GM21390 (cell line): ENCODE data around the gene LRBA.
"Not testable (repeated sequence)": the region's sequence is repeated elsewhere in the genome, so short reads cannot be mapped to it uniquely, and the experiment has no call there.

ENCODE experiments used
- ATAC-seq: cut with Tn5 transposase; IDR thresholded peaks from one replicate; pipeline ENCODE4 v1.9.1; 2021; ENCODE audit not compliant: unreplicated experiment

Gene LRBA

DNA sequence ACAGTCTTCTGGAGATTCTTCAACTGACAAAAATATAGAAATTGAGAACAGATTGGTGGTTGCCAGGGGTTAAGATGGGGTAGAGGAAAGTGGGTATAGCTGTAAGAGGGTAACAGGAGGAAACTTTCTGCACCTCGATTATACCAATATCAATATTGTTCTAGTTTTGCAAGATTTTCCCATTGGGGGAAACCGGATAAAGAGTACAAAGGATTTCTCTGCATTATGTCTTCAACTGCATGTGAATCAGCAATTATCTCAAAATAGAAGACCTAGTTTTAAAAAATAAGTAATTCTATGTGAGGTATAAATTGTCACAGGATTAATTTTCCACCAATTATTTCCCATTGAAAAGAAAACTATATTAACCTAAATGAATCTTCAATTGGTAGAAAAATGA is 65.7 kb downstream of the LRBA start:
- ATAC-seq: no peak

DNA sequence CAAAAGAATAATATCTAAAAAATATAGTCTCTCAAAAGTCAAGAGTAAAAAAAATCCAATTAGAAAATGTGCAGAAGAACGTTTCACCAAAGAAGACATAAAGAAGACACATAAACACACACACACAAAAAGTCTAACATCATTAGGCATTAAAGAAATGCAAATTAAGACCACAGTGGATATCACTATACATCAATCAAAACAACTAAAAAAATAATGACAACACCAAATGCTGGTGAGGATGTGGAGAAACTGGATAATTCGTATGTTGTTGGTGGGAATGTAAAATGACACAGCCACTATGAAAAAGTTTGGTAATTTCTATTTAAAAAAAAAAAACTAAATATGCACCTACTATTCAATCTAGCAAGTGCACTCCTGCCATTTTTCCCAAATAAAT is 66.4 kb downstream of the LRBA start:
- no peak for ATAC-seq

DNA sequence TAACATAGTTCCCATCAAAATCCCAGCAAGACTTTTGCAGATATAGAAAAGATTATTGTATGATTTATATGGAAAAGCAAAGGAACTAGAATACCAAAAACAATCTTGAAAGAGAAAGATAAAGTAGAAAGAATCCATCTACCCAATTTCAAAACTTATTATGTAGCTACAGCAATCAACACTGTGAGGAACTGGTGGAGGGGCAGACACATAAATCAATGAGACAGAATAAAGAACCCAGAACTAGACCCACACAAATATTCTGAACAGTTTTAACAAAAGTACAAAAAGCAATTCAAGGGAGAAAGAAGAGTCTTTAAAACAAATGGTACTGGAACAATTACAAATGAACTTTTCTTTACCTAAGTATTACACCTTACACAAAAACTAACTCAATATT is 67.0 kb downstream of the LRBA start:
- no peak for ATAC-seq

DNA sequence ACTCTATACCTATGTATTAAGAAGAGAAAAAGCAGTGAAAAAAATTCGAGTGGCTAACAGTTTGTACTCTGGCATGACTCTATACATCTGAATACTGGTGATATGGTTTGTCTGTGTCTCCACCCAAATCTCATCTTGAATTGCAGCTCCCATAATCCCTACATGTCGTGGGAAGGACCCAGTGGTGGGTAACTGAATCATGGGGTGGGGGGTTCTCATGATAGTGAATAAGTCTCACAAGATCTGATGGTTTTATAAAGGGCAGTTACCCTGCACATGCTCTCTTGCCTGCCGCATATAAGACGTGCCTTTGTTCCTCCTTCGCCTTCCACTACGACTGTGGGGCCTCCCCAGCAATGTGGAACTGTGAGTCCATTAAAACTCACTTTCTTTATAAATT is 70.4 kb downstream of the LRBA start:
- no peak for ATAC-seq

DNA sequence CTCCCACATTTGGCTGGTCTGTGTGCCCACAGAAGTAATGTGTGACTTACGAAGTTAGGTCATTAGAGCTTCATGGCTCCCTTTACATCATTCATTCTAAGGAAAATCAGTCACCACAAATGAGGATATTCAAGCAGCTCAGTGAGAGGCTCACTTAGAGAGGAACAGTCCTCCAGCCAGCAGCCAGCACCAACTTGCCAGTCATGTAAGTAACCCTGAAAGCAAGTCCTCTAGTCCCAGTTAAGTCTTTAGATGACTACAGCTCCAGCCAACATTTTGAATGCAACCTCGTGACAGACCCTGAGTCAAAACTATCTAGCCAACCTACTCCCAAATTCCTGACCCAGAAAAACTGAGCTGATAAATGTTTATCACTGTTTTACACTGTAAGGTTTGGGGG is 71.3 kb downstream of the LRBA start:
- no peak for ATAC-seq

DNA sequence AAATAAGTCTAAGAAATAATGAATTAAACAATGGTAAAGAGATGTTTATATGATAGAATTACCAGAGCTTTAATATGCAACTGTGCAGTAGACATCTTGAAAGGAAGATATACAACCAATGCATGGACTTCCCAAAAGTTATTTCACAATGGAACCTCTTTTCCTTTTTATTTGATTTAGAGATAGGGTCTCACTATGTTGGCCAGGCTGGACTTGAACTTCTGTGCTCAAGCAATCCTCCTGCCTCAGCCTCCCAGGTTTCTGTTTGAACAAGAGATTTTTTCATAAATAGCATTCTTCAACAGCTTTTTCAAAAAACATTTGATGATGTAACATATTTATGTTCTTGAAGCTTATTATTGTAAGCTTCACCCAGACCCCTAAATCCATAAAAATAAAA is 72.0 kb downstream of the LRBA start:
- no peak for ATAC-seq

DNA sequence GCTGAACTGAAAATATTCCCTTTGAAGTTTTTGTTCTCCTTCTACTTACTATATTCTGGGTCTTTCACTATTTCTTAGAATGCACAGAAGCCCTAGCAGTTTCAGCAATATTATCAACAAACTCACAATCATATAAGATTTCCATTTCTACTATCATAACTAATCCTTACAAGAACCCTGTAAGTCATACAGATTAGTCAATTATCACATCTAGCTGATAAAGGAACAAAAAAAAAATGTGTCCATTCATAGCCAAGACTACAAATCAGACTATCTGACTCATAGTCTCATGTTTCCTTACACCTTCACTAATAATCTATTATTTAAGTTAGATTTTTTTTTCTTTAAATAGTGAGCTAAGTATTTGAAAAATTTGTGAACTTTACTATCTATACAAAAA is 72.5 kb downstream of the LRBA start:
- ATAC-seq: no peak

DNA sequence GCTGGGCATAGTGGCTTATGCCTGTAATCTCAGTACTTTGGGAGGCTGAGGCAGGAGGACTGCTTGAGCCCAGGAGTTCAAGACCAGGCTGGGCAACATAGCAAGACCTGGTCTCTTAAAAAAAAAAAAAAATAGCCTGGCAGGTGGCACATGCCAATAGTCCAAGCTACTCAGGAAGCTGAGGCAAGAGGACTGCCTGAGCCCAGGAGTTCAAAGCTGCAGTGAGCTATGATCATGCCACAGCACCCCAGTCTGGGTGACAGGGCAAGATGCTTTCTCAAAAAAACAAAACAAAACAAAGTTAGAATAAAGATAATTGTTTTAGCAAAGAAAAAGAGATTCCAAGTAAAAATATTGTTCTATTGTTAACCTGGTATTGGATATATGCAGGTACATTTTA is 75.0 kb downstream of the LRBA start:
- ATAC-seq: no peak

DNA sequence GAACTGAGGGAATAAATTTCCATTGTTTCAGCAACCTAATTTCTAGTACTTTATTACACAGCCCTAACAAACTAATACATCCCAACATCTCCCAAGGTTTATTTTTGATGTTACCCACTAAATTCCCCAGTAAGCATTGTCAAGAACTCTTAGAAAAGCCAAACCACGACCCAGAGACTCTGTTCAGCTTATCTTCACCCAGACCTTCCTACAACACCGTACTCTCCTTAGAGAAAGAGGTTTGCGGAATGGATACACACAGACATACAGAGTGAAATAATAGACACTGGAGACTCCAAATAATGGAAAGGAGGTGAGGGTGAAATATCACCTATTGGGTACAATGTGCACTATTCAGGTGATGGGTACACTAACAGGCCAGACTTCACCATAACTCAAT is 75.6 kb downstream of the LRBA start:
- no peak for ATAC-seq

DNA sequence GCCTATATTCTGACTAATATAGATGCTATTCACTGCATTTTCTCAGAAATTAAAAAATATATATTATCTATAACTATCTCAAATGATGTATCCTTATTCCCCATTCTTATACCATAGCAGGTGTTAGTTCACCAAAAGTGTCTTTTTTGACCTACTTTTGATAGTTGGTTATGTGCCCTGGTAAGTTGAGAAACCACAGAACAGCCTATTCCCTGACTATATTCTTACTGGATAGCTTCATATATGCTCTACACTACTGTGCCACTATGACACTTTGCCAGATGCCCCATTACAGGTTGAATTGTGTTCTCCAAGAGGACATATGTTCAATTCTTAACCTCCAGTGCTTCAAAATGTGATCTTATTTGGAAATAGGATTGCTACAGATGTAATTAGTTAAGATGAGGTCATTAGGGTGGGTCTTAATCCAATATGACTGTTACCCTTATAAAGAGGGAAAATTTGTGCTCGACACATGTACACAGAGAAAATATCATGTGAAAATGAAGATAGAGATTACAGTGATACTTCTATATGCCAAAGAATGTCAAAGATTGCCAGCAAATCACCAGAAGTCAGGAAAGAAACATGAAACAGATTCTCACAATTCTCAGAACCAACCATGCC is 76.1 kb downstream of the LRBA start:
- no peak for ATAC-seq

DNA sequence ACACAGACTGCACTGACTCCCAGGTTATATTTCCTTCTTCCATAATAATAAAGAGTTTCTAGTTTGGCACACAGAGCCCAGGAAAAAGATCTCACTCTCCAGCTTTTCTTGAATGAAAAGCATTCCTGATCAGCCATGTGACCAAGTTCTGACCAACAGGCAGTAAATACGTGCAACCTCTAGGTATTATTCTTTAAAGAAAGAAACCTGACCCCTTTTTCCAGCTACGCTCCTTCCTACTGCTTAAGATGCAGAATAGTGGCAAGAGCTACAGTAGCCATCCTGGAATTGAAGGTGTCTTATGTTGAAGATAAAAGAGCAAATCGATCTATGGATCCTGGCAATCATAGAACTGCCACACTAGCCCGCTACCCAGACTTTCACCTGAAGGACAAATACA is 76.7 kb downstream of the LRBA start:
- ATAC-seq: no peak

DNA sequence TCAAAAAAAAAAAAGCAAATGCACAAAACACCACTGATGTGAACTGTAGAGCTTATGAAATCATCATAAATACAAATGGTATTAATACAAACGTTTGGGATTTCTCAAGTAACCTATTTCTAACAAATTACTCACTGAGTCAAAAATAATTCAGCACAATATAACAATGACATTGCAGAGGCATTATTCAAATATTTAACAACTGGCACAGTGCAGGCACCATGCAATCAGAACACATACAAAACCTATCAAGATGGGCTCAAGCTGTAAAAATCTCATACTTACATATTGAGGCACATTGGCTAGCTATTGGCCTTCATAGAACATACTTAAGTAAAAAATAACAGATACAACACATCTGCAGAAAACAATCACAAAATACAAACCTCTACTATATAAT is 81.1 kb downstream of the LRBA start:
- no peak for ATAC-seq

DNA sequence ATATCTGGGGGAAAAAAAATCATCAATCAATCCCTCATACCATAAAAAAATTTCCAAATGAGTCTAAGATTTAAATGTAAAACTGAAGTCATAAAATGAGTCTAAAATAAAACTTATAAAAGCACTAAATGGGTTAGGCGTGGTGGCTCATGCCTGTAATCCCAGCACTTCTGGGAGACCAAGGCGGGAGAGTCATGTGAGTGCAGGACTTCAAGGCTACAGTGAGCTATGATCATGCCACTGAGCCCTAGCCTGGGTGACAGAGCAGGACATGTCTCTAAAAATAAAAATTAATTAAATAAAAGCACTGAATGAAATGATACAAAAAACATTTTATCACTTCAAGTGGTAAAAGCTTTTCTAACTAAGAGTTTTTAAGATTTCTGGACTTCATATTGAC is 83.3 kb downstream of the LRBA start:
- no peak for ATAC-seq

DNA sequence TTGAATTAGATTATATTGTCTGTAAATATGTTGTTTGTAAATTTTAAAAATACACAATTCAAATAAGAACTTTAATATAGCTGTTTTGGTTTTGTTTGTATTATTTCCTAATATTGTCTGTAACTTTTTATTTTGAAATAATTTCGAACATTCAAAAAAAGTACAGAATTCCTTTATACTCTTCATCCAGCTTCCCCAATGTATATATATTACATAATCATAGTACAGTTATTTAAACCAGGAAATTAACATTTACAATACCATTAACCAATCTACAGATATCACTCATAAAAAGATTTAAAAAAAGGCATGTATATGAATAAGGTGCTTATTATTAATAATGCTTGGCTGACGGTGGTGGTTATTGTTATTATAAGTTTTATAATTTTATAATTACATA is 84.1 kb downstream of the LRBA start:
- no peak for ATAC-seq

DNA sequence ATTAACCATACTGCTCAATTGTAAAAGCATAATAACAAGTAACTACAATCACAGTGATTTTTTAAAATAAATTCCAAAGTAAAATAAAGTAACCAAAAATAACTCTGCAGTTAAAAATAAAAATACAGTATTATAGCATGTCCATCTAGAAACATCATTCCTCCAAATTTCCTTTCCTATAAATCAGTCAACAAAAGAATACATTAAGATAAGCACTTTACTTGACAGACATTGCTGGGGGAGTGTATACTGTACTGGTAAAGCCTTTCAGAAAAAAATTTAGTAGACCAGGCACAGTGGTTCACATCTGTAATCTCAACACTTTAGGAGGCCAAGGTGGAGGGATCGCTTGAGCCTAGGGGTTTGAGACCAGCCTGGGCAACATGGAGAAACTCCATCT is 91.1 kb downstream of the LRBA start:
- no peak for ATAC-seq

DNA sequence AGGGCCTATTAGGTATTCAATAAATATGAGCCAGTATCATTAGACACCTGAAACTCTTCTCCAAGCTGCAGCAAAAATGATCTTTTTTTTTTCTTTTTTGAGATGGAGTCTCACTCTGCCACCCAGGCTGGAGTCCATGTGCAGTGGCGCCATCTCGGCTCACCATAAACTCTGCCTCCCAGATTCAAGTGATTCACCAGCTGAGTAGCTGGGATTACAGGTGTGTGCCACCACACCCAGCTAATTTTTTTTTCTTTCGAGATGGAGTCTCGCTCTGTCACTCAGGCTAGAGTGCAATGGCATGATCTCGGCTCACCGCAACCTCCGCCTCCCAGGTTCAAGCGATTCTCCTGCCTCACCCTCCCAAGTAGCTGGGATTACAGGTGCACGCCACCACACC is 93.6 kb downstream of the LRBA start:
- ATAC-seq: not testable (repeated sequence)

DNA sequence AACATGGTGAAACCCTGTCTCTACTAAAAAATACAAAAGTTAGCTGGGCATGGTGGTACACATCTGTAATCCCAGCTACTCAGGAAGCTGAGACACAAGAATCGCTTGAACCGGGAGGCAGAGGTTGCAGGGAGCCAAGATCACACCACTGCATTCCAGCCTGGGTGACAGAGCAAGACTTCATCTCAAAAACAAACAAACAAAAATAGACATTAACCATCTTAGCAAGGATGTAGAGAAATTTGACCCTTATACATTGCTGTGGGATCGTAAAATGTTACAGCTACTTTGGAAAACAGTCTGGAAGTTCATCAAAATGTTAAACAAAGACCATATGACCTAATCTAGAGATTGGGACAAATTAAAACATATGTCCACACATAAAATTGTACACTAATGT is 96.5 kb downstream of the LRBA start:
- not testable (repeated sequence) for ATAC-seq

DNA sequence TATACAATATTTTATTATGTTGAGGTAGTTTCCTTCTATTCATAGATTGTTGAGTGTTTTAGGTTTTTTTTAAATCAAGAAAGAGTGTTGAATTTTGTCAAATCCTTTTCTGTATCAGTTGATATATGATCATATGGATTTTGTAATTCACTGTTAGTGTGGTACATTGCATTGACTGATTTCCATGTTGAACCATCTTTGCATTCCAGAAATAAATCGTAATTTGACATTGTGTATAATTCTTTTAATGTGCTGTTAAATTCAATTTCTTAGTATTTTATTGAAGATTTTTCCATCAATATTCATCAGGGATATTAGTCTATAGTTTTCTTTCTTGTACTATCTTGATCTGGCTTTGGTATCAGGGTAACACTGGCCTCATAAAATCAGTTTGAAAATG is 103.8 kb downstream of the LRBA start:
- no peak for ATAC-seq

DNA sequence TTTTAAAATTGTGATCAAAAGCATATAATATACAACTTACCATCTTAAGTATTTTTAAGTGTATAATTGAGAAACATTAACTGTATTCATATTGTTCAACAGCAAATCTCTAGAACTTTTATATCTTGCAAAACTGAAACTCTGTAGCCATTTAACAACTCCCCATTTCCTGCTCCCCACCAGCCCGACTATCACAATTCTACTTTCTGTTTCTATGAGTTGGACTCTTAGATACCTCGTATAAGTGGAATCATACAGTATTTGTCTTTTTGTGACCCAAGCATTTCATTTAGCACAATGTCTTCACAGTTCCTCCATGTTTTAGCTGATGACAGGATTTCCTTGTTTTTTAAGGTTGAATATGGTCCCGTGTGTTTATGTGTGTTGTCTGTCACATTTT is 106.0 kb downstream of the LRBA start:
- ATAC-seq: peak; percentile 61

DNA sequence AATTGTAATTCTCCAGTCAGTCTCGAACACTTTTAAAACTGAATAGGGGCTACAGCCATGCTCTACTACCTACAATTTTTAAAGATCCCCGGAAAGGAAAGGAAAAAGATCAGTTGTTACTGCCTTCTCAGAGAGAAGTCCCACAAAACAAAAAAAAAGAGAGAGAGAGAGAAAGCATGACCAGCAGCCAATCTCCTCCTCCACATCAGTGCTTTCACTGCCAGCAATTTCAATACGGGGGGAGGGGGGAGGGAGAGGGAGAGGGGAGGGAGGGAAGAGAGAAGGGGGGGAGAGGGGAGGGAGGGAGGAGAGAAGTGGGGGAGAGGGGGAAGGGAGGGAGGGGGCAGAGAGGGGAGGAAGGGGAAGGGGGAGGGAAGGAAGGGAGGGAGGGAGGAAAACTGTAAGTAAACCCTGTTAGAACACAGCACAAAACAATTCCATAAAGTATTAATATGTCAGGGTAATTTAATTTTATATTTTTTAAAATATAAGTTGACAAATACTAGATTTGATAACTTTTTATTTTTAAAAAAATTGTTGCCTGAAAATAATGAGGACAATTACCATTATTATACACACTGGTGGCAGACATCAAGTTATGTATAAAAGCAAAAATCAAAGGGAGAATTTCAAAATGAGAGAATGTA is 108.0 kb downstream of the LRBA start:
- ATAC-seq: no peak

DNA sequence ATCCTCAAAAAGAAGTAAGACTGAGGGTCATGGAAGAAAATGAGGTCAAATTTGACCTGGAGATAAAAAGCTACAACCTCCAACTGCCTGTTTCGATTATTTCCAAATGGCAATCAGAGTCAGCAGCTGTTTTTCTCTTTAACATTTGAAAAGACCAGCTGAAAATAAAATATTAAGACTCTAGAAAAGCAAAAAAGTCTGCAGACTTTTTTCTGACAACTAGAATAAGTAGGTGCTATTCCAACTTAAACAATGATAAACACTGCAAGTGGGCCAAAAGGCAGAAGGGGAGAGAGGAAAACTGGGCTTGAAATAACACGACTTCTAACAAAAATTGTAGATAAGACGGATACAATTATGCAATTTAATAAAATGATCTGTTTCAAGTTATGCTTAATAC is 110.4 kb downstream of the LRBA start:
- ATAC-seq: no peak

DNA sequence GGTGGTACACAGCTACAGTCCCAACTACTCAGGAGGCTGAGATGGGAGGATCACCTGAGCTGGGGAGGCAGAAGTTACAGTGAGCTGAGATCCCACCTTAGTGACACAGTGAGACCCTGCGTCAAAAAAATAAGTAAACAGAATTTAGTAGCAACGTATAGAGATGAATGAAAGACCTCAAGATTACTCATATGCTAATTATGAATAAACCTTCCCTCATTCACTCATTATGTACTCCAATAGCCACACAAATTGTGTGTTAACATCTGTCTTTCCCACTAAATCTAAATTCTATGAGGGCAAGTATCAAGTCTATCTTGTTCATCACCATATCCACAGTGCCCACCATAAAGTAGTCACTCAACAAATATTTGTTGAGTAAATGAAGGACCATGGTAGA is 111.5 kb downstream of the LRBA start:
- no peak for ATAC-seq

DNA sequence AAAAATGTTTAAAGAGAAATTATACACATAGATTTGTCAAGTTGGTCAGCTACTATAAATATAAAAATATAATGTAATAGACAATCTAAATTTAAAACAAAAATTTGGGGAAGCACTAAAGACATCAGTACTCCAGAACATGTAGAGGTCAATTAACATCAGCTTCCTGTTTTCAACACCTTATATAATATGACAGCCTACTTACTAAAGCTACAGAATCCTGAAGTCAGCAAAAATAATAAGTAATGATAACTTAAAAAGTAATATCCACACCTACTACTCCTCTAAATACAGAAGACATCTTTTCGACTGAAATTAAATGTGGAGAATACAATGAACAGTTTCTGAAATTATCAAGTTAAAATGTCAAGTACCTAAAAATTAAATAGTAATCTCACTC is 118.6 kb downstream of the LRBA start:
- no peak for ATAC-seq
